Stimulated activated CD8-positive, alpha-beta memory T cell treated with anti-CD3 and anti-CD28 coated beads, Interleukin-2, amount 100 ng/mL, for 48 hours (primary cell): ENCODE results near the gene GUCY2D.
A peak's percentile ranks its signal among the peaks of the same experiment; 100 is the strongest.
"Not testable (repeated sequence)": the region's sequence is repeated elsewhere in the genome, so short reads cannot be mapped to it uniquely, and the experiment has no call there.

Experiments used
- DNase-seq, 2 donors: peaks; one replicate each; pipeline ENCODE4 v3.0.0-alpha.2; 2020; ENCODE audit warnings: low read depth in 2 of 2

GUCY2D gene

GRCh38 chr17:8001976-8002720, at the start of gene GUCY2D:
TSS of gene GUCY2D (plus strand) at chr17:8002615. CDS start at chr17:8003048, 433 bp downstream.
- DNase-seq: no peak

- DNase-seq: not testable (repeated sequence)
Observed at GRCh38 chr17:7953266-7953665, 49.1 kb upstream of the GUCY2D start.

- DNase-seq: no peak
Observed at GRCh38 chr17:7955414-7956227, 46.8 kb upstream of the GUCY2D start.

GRCh38 chr17:7956228-7956965, 46.0 kb upstream of the GUCY2D start:
- no peak for DNase-seq

- DNase-seq: no peak
Observed at GRCh38 chr17:7959503-7960253, 42.7 kb upstream of the GUCY2D start.

GRCh38 chr17:7961421-7961820, 41.0 kb upstream of the GUCY2D start:
- no peak for DNase-seq

GRCh38 chr17:7967751-7968150, 34.7 kb upstream of the GUCY2D start:
- no peak for DNase-seq

- no peak for DNase-seq
Observed at GRCh38 chr17:7969433-7969832, 33.0 kb upstream of the GUCY2D start.

- no peak for DNase-seq
Observed at GRCh38 chr17:7971651-7972050, 30.8 kb upstream of the GUCY2D start.

GRCh38 chr17:7972131-7972785, 30.2 kb upstream of the GUCY2D start:
- no peak for DNase-seq

- no peak for DNase-seq
Observed at GRCh38 chr17:7974638-7975131, 27.7 kb upstream of the GUCY2D start.

GRCh38 chr17:7977039-7977438, 25.4 kb upstream of the GUCY2D start:
- DNase-seq: no peak

- DNase-seq: no peak
Observed at GRCh38 chr17:7977805-7978204, 24.6 kb upstream of the GUCY2D start.

GRCh38 chr17:7982173-7982572, 20.2 kb upstream of the GUCY2D start:
- DNase-seq: no peak

- DNase-seq: no peak
Observed at GRCh38 chr17:7982666-7983065, 19.7 kb upstream of the GUCY2D start.

- DNase-seq: no peak
Observed at GRCh38 chr17:7984904-7985303, 17.5 kb upstream of the GUCY2D start.

GRCh38 chr17:7987112-7987893, 15.1 kb upstream of the GUCY2D start:
- DNase-seq: no peak

GRCh38 chr17:7988750-7989178, 13.7 kb upstream of the GUCY2D start:
- DNase-seq: no peak

- peak; percentile 90 to 94 for DNase-seq
Observed at GRCh38 chr17:7989781-7990655, 12.4 kb upstream of the GUCY2D start.
